IPS-18a (cell line): ENCODE measurements around the gene RAD51D.
A peak's percentile ranks its signal among the peaks of the same experiment; 100 is the strongest.

Experiments used
- H3K27ac ChIP-seq: one replicate; pipeline ENCODE4 v1.5.1; 2013; ENCODE audit warnings: low read length
- H3K27me3 ChIP-seq: one replicate; pipeline ENCODE4 v1.6.1; 2013; ENCODE audit warnings: mild to moderate bottlenecking, low read length; ENCODE audit not compliant: control insufficient read depth, insufficient read depth
- H3K36me3 ChIP-seq: one replicate; pipeline ENCODE4 v1.6.1; 2013; ENCODE audit warnings: low read depth, low read length; ENCODE audit not compliant: control insufficient read depth
- H3K4me1 ChIP-seq: one replicate; pipeline ENCODE4 v1.6.1; 2013; ENCODE audit warnings: low read depth, low read length; ENCODE audit not compliant: control insufficient read depth
- H3K4me3 ChIP-seq: one replicate; pipeline ENCODE4 v1.5.1; 2013; ENCODE audit warnings: low read length
- H3K9ac ChIP-seq: one replicate; pipeline ENCODE4 v1.6.1; 2013; ENCODE audit warnings: mild to moderate bottlenecking, low read length, moderate library complexity
- H3K9me3 ChIP-seq: one replicate; pipeline ENCODE4 v1.6.1; 2013; ENCODE audit warnings: low read depth, low read length; ENCODE audit not compliant: control insufficient read depth

Gene RAD51D

GRCh38 chr17:35074711-35075707 lies 44.7 kb downstream of the RAD51D start:
- peaks cover 1% of the 10 kb centered on the region for H3K4me1 ChIP-seq
- no peaks in the 10 kb centered on the region for H3K36me3 ChIP-seq
- H3K9ac ChIP-seq, result no peak overlapping the region
- no peak overlapping the region for H3K27ac ChIP-seq
- no peaks in the 10 kb centered on the region for H3K9me3 ChIP-seq
- no peaks in the 10 kb centered on the region for H3K27me3 ChIP-seq
- H3K4me3 ChIP-seq, result no peak overlapping the region

- Histone ChIP-seq H3K4me3 (no peak overlapping the region), H3K27me3 (no peaks in the 10 kb centered on the region), H3K4me1 (no peaks in the 10 kb centered on the region), H3K27ac (no peak overlapping the region), H3K36me3 (no peaks in the 10 kb centered on the region), H3K9me3 (no peaks in the 10 kb centered on the region), H3K9ac (no peak overlapping the region)
Observed at GRCh38 chr17:35073991-35074627, 45.6 kb downstream of the RAD51D start.

GRCh38 chr17:35073183-35073790 lies 46.4 kb downstream of the RAD51D start:
- no peak overlapping the region for H3K27ac ChIP-seq
- H3K36me3 ChIP-seq, result no peaks in the 10 kb centered on the region
- no peak overlapping the region for H3K9ac ChIP-seq
- H3K4me3 ChIP-seq, result no peak overlapping the region
- no peaks in the 10 kb centered on the region for H3K9me3 ChIP-seq
- H3K27me3 ChIP-seq, result no peaks in the 10 kb centered on the region
- no peaks in the 10 kb centered on the region for H3K4me1 ChIP-seq

- H3K9me3 ChIP-seq, result no peaks in the 10 kb centered on the region
- H3K4me3 ChIP-seq, result no peak overlapping the region
- H3K27me3 ChIP-seq, result no peaks in the 10 kb centered on the region
- peaks cover 18% of the 10 kb centered on the region for H3K4me1 ChIP-seq
- H3K36me3 ChIP-seq, result no peaks in the 10 kb centered on the region
- no peak overlapping the region for H3K9ac ChIP-seq
- H3K27ac ChIP-seq, result no peak overlapping the region
Observed at GRCh38 chr17:35069311-35069710, 50.3 kb downstream of the RAD51D start.

GRCh38 chr17:35068249-35068648 lies 51.4 kb downstream of the RAD51D start:
- Histone ChIP-seq H3K27me3 (no peaks in the 10 kb centered on the region), H3K9me3 (no peaks in the 10 kb centered on the region), H3K27ac (no peak overlapping the region), H3K9ac (no peak overlapping the region), H3K4me3 (no peak overlapping the region), H3K4me1 (peaks cover 26% of the 10 kb centered on the region), H3K36me3 (no peaks in the 10 kb centered on the region)

GRCh38 chr17:35065880-35066279 lies 53.8 kb downstream of the RAD51D start:
- Histone ChIP-seq H3K4me3 (no peak overlapping the region), H3K36me3 (no peaks in the 10 kb centered on the region), H3K4me1 (peaks cover 34% of the 10 kb centered on the region), H3K9me3 (no peaks in the 10 kb centered on the region), H3K27me3 (peaks cover 5% of the 10 kb centered on the region), H3K9ac (no peak overlapping the region), H3K27ac (no peak overlapping the region)

- Histone ChIP-seq H3K4me1 (peaks cover 34% of the 10 kb centered on the region), H3K9me3 (no peaks in the 10 kb centered on the region), H3K4me3 (no peak overlapping the region), H3K27ac (peak overlapping the region; percentile 78), H3K27me3 (peaks cover 5% of the 10 kb centered on the region), H3K9ac (peak overlapping the region; percentile 64), H3K36me3 (no peaks in the 10 kb centered on the region)
Observed at GRCh38 chr17:35064516-35065215, 55.0 kb downstream of the RAD51D start.

GRCh38 chr17:35063514-35064223 lies 56.0 kb downstream of the RAD51D start, which contains the start of gene RFFL:
RFFL (minus strand) TSS chr17:35063707; CDS start chr17:35026553, 37,154 bp downstream.
- Histone ChIP-seq H3K9me3 (no peaks in the 10 kb centered on the region), H3K36me3 (no peaks in the 10 kb centered on the region), H3K9ac (peak within 1 kb of the TSS; percentile 64), H3K27ac (peak within 1 kb of the TSS; percentile 78), H3K4me3 (peak within 1 kb of the TSS; percentile 46), H3K4me1 (peaks cover 34% of the 10 kb centered on the region), H3K27me3 (peaks cover 5% of the 10 kb centered on the region)

GRCh38 chr17:35062308-35062707 lies 57.4 kb downstream of the RAD51D start:
- H3K4me3 ChIP-seq, result no peak overlapping the region
- H3K27ac ChIP-seq, result no peak overlapping the region
- H3K36me3 ChIP-seq, result no peaks in the 10 kb centered on the region
- H3K9ac ChIP-seq, result no peak overlapping the region
- peaks cover 5% of the 10 kb centered on the region for H3K27me3 ChIP-seq
- peaks cover 34% of the 10 kb centered on the region for H3K4me1 ChIP-seq
- H3K9me3 ChIP-seq, result no peaks in the 10 kb centered on the region

GRCh38 chr17:35057332-35057915 lies 62.2 kb downstream of the RAD51D start:
- Histone ChIP-seq H3K36me3 (no peaks in the 10 kb centered on the region), H3K4me1 (peaks cover 7% of the 10 kb centered on the region), H3K9me3 (no peaks in the 10 kb centered on the region), H3K9ac (no peak overlapping the region), H3K27ac (no peak overlapping the region), H3K4me3 (no peak overlapping the region), H3K27me3 (peaks cover under 1% of the 10 kb centered on the region)
